ENCODE measurements around the gene FBLN1. TPM values are rescaled to one million over a fixed set of nuclear protein-coding genes. Genes with fewer than 3 reads are reported as not detected.

FBLN1 gene
- total RNA-seq, 1 donor from 2014 or later, result 297 TPM

DNA sequence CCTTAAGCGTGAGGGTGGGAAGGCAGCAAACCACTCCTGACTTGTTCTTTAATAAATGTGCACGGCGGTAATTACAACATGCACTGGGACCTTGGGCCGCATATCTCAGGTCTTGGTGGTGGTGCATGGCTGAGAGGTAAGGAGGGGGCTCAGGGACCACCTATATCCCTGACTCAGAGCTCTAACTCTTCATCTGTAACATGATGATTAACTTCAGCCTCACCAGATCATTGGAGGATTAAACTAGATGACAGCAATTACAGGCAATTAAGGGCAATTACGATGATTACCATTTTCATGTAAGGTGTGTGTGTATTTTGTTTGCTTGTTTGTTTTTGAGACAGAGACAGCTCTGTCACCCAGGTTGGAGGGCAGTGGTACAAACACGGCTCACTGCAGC is 45.0 kb downstream of the FBLN1 start:
- no peak for DNase-seq (ENCODE audit: low spot score in 2 of 2, unreplicated experiment in 2 of 2)
- Mint-ChIP-seq H3K4me1 (peaks cover 25% of the 10 kb centered on the region), H3K4me3 (no peak overlapping the region), H3K9me3 (no peaks in the 10 kb centered on the region), H3K27ac (no peak overlapping the region), H3K27me3 (ENCODE audit: low read depth) (no peaks in the 10 kb centered on the region), H3K36me3 (peaks cover 44% of the 10 kb centered on the region)
- TF ChIP-seq, protein P1, sequence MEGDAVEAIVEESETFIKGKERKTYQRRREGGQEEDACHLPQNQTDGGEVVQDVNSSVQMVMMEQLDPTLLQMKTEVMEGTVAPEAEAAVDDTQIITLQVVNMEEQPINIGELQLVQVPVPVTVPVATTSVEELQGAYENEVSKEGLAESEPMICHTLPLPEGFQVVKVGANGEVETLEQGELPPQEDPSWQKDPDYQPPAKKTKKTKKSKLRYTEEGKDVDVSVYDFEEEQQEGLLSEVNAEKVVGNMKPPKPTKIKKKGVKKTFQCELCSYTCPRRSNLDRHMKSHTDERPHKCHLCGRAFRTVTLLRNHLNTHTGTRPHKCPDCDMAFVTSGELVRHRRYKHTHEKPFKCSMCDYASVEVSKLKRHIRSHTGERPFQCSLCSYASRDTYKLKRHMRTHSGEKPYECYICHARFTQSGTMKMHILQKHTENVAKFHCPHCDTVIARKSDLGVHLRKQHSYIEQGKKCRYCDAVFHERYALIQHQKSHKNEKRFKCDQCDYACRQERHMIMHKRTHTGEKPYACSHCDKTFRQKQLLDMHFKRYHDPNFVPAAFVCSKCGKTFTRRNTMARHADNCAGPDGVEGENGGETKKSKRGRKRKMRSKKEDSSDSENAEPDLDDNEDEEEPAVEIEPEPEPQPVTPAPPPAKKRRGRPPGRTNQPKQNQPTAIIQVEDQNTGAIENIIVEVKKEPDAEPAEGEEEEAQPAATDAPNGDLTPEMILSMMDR (IDR thresholded peaks at IDR 0.05; ENCODE audit: unreplicated experiment), result no peak

GRCh38 chr22:45548247-45548840 is 45.7 kb downstream of the FBLN1 start:
- Mint-ChIP-seq H3K4me3 (no peak overlapping the region), H3K4me1 (peaks cover 29% of the 10 kb centered on the region), H3K27ac (no peak overlapping the region), H3K27me3 (ENCODE audit: low read depth) (no peaks in the 10 kb centered on the region), H3K36me3 (peaks cover 38% of the 10 kb centered on the region), H3K9me3 (no peaks in the 10 kb centered on the region)
- no peak for DNase-seq (ENCODE audit: low spot score in 2 of 2, unreplicated experiment in 2 of 2)
- TF ChIP-seq, protein P1 (IDR thresholded peaks at IDR 0.05; ENCODE audit: unreplicated experiment), result no peak

GRCh38 chr22:45548991-45549761 is 46.5 kb downstream of the FBLN1 start:
- no peak overlapping the region for H3K4me3 Mint-ChIP-seq
- TF ChIP-seq, protein P1 (IDR thresholded peaks at IDR 0.05; ENCODE audit: unreplicated experiment), result peak; percentile 20
- H3K27ac Mint-ChIP-seq, result peak overlapping the region; percentile 79
- H3K36me3 Mint-ChIP-seq, result peaks cover 38% of the 10 kb centered on the region
- peaks cover 35% of the 10 kb centered on the region for H3K4me1 Mint-ChIP-seq
- no peaks in the 10 kb centered on the region for H3K27me3 Mint-ChIP-seq (ENCODE audit: low read depth)
- no peak for DNase-seq (ENCODE audit: low spot score in 2 of 2, unreplicated experiment in 2 of 2)
- H3K9me3 Mint-ChIP-seq, result no peaks in the 10 kb centered on the region

DNA sequence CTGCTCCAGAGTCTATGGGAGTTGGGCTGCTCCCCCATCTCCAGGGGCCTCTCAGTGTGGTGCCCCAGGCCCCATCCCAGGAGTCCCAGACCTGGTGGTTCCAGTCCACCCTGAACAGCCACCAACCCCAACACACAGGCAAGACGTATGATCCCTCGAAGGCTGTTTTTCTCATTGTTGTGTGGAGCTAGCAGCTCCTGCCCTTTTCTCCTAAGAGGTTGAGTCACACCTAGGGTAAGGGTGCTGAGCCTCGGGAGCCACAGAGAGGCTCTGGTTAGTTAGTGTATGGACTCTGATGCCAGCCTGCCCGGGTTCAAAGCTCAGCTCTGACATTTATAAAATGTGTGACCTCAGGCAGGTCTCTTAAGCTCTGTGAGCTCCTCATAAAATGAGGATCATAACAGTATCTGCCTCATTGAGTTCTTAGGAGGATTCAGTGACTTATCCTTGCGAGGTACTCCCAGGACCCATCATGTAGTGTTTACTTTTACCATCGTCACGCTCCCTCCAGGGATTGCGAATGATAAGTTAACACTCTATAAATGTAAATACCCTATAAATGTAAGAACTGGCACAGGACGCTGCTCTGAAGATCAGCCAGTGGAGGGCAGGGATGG is 47.2 kb downstream of the FBLN1 start:
- peaks cover 34% of the 10 kb centered on the region for H3K36me3 Mint-ChIP-seq
- no peak overlapping the region for H3K4me3 Mint-ChIP-seq
- no peak for DNase-seq (ENCODE audit: low spot score in 2 of 2, unreplicated experiment in 2 of 2)
- peak overlapping the region; percentile 79 for H3K27ac Mint-ChIP-seq
- TF ChIP-seq, protein P1 (IDR thresholded peaks at IDR 0.05; ENCODE audit: unreplicated experiment), result no peak
- H3K9me3 Mint-ChIP-seq, result no peaks in the 10 kb centered on the region
- peaks cover 35% of the 10 kb centered on the region for H3K4me1 Mint-ChIP-seq
- H3K27me3 Mint-ChIP-seq (ENCODE audit: low read depth), result no peaks in the 10 kb centered on the region

DNA sequence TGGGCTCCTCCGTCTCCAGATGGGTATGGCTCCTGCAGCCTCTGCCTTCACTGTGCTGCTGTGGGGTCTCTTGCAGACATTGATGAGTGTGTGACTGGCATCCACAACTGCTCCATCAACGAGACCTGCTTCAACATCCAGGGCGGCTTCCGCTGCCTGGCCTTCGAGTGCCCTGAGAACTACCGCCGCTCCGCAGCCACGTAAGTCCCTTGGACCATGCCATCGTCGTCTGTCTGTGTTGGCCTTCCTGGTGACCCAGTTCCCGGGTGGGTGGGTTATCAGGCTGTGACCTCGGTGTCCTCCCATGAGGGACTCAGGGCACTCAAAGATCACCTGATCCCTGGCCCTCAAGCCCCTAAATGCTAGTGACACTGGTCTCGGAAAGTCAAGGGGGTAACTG is 47.7 kb downstream of the FBLN1 start:
- Mint-ChIP-seq H3K36me3 (peaks cover 32% of the 10 kb centered on the region), H3K27me3 (ENCODE audit: low read depth) (no peaks in the 10 kb centered on the region), H3K27ac (no peak overlapping the region), H3K9me3 (no peaks in the 10 kb centered on the region), H3K4me3 (no peak overlapping the region), H3K4me1 (peaks cover 35% of the 10 kb centered on the region)
- no peak for DNase-seq (ENCODE audit: low spot score in 2 of 2, unreplicated experiment in 2 of 2)
- TF ChIP-seq, protein P1 (IDR thresholded peaks at IDR 0.05; ENCODE audit: unreplicated experiment), result no peak

All from mesothelial cell of epicardium (in vitro differentiated cells).